ENCODE measurements around the gene SLC25A25. TPM values are rescaled to one million over a fixed set of nuclear protein-coding genes. Genes with fewer than 3 reads are reported as not detected.
A peak's percentile ranks its signal among the peaks of the same experiment; 100 is the strongest.
"Not testable (repeated sequence)": the region's sequence is repeated elsewhere in the genome, so short reads cannot be mapped to it uniquely, and the experiment has no call there.

Gene SLC25A25
- total RNA-seq, 1 donor from 2014 or later = 14.7 TPM

GRCh38 chr9:128051932-128052709 is 15.9 kb upstream of the SLC25A25 start:
- no peak for DNase-seq (ENCODE audit: low read depth, low spot score)

- DNase-seq (ENCODE audit: low read depth, low spot score) = no peak
Observed at GRCh38 chr9:128053560-128053959, 14.5 kb upstream of the SLC25A25 start.

- DNase-seq (ENCODE audit: low read depth, low spot score) = no peak
Observed at GRCh38 chr9:128054087-128054486, 13.9 kb upstream of the SLC25A25 start.

GRCh38 chr9:128055344-128056040 is 12.5 kb upstream of the SLC25A25 start:
- no peak for DNase-seq (ENCODE audit: low read depth, low spot score)

GRCh38 chr9:128056086-128056485 is 11.9 kb upstream of the SLC25A25 start:
- no peak for DNase-seq (ENCODE audit: low read depth, low spot score)

- no peak for DNase-seq (ENCODE audit: low read depth, low spot score)
Observed at GRCh38 chr9:128056887-128057723, 10.9 kb upstream of the SLC25A25 start.

GRCh38 chr9:128057724-128058409 is 10.2 kb upstream of the SLC25A25 start:
- no peak for DNase-seq (ENCODE audit: low read depth, low spot score)

GRCh38 chr9:128059365-128059983 is 8.6 kb upstream of the SLC25A25 start:
- no peak for DNase-seq (ENCODE audit: low read depth, low spot score)

- DNase-seq (ENCODE audit: low read depth, low spot score) = no peak
Observed at GRCh38 chr9:128061275-128061960, 6.6 kb upstream of the SLC25A25 start.

GRCh38 chr9:128062279-128062678 is 5.8 kb upstream of the SLC25A25 start:
- no peak for DNase-seq (ENCODE audit: low read depth, low spot score)

- DNase-seq (ENCODE audit: low read depth, low spot score) = no peak
Observed at GRCh38 chr9:128062846-128063831, 4.9 kb upstream of the SLC25A25 start.

- DNase-seq (ENCODE audit: low read depth, low spot score) = no peak
Observed at GRCh38 chr9:128065907-128066712, 1.9 kb upstream of the SLC25A25 start.

GRCh38 chr9:128066713-128067644 is 1.1 kb upstream of the SLC25A25 start, which contains the start of gene NAIF1:
TSS of gene NAIF1 (minus strand) at chr9:128067320. CDS start at chr9:128067101, 219 bp downstream.
- DNase-seq (ENCODE audit: low read depth, low spot score) = peak; percentile 98

GRCh38 chr9:128068386-128069205 is 564 bp downstream of the SLC25A25 start:
- no peak for DNase-seq (ENCODE audit: low read depth, low spot score)

GRCh38 chr9:128070874-128071273 is 2.8 kb downstream of the SLC25A25 start:
- no peak for DNase-seq (ENCODE audit: low read depth, low spot score)

- DNase-seq (ENCODE audit: low read depth, low spot score) = not testable (repeated sequence)
Observed at GRCh38 chr9:128071475-128071874, 3.4 kb downstream of the SLC25A25 start.

All from pulmonary artery endothelial cell (primary cell).